NCI-H524 treated with DMSO at 0.1 percent for 48 hours (cell line): ENCODE results near the gene CNTNAP4.
A peak's percentile ranks its signal among the peaks of the same experiment; 100 is the strongest.

Experiments used
- DNase-seq: peaks from one replicate; lab custom pipeline; 2025; lab: John Stamatoyannopoulos, UW

CNTNAP4 gene

GRCh38 chr16:76490036-76490639, 212.9 kb downstream of the CNTNAP4 start:
- DNase-seq = no peak

GRCh38 chr16:76500006-76500405, 222.8 kb downstream of the CNTNAP4 start:
- DNase-seq = no peak

GRCh38 chr16:76502063-76502462, 224.9 kb downstream of the CNTNAP4 start:
- DNase-seq = no peak

- no peak for DNase-seq
Measured at GRCh38 chr16:76502555-76502954, 225.4 kb downstream of the CNTNAP4 start.

GRCh38 chr16:76503091-76503490, 225.9 kb downstream of the CNTNAP4 start:
- no peak for DNase-seq

- no peak for DNase-seq
Measured at GRCh38 chr16:76511203-76511602, 234.0 kb downstream of the CNTNAP4 start.

GRCh38 chr16:76518781-76519180, 241.6 kb downstream of the CNTNAP4 start:
- DNase-seq = no peak

GRCh38 chr16:76524356-76524755, 247.2 kb downstream of the CNTNAP4 start:
- DNase-seq = no peak

GRCh38 chr16:76524769-76525168, 247.6 kb downstream of the CNTNAP4 start:
- no peak for DNase-seq

- DNase-seq = peak; percentile 98
Measured at GRCh38 chr16:76527244-76527643, 250.0 kb downstream of the CNTNAP4 start.

- DNase-seq = no peak
Measured at GRCh38 chr16:76529120-76529519, 251.9 kb downstream of the CNTNAP4 start.

- no peak for DNase-seq
Measured at GRCh38 chr16:76531236-76531635, 254.0 kb downstream of the CNTNAP4 start.

GRCh38 chr16:76532188-76532973, 255.2 kb downstream of the CNTNAP4 start:
- no peak for DNase-seq

- no peak for DNase-seq
Measured at GRCh38 chr16:76539609-76540008, 262.4 kb downstream of the CNTNAP4 start.

GRCh38 chr16:76541070-76541469, 263.9 kb downstream of the CNTNAP4 start:
- no peak for DNase-seq

- no peak for DNase-seq
Measured at GRCh38 chr16:76565542-76565941, 288.3 kb downstream of the CNTNAP4 start.

- DNase-seq = no peak
Measured at GRCh38 chr16:76571755-76572154, 294.6 kb downstream of the CNTNAP4 start.

- DNase-seq = no peak
Measured at GRCh38 chr16:76573281-76573680, 296.1 kb downstream of the CNTNAP4 start.

- no peak for DNase-seq
Measured at GRCh38 chr16:76574651-76575050, 297.4 kb downstream of the CNTNAP4 start.

- DNase-seq = no peak
Measured at GRCh38 chr16:76576526-76576925, 299.3 kb downstream of the CNTNAP4 start.

- DNase-seq = no peak
Measured at GRCh38 chr16:76577003-76577402, 299.8 kb downstream of the CNTNAP4 start.

GRCh38 chr16:76579277-76579922, 302.2 kb downstream of the CNTNAP4 start:
- no peak for DNase-seq

GRCh38 chr16:76583466-76583865, 306.3 kb downstream of the CNTNAP4 start:
- DNase-seq = peak; percentile 97
